ENCODE results near the gene NIM1K. TPM values are rescaled to one million over a fixed set of nuclear protein-coding genes. Genes with fewer than 3 reads are reported as not detected.
A peak's percentile ranks its signal among the peaks of the same experiment; 100 is the strongest.

Gene NIM1K
- total and polyA plus RNA-seq, 2 experiments from 2014 or later, result 1.2 to 4.9 TPM

DNA sequence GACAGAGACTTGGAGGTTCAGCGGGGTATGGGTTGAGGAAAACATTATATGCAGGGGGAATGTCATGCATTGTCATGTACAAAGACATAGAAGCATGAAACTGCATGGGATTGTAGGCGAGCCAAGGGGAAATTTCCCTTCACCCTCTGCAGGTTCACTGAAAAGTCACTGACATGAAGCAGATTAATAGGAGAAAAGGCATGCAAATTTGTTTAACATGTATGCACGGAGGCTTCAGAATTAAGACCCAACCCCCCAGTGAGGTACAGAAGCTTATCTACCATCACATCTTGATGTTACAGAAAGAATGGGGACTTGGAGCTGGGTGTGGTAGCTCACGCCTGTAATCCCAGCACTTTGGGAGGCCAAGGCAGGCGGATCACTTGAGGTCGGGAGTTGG, 18.5 kb downstream of the NIM1K start:
- TF ChIP-seq EZH2 (IDR thresholded peaks at IDR 0.05; ENCODE audit: insufficient read depth, poor library complexity, severe bottlenecking) (no peak), EZH2phosphoT487 (IDR thresholded peaks at IDR 0.05; ENCODE audit: insufficient read depth, low read depth) (no peak)
- H3K9me3 ChIP-seq (ENCODE audit: low read depth), result no peaks in the 10 kb centered on the region
- H3K9me2 ChIP-seq (ENCODE audit: insufficient read depth), result no peaks in the 10 kb centered on the region
- WGBS, 2 experiments (ENCODE audit: low coverage in 1 of 2, low lambda C conversion rate in 2 of 2, missing lambda C conversion rate in 2 of 2), result 56 to 60% methylated on average over 6 of the region's 6 CpGs
- no peak overlapping the region for H3K9ac ChIP-seq
- H2AFZ ChIP-seq, result no peak overlapping the region
- in situ Hi-C loops (cut with MboI), result no loop called here
- H3K27ac ChIP-seq, result no peak overlapping the region
- no peaks in the 10 kb centered on the region for H4K20me1 ChIP-seq (ENCODE audit: insufficient read depth)
- peaks cover 17% of the 10 kb centered on the region for H3F3A ChIP-seq (ENCODE audit: insufficient read depth)
- no peak overlapping the region for H3K4me3 ChIP-seq
- no peak overlapping the region for H3K4me2 ChIP-seq (ENCODE audit: unreplicated experiment)
- H3K4me1 ChIP-seq (ENCODE audit: insufficient read depth), result peaks cover 19% of the 10 kb centered on the region
- no peaks in the 10 kb centered on the region for H3K36me3 ChIP-seq (ENCODE audit: low read depth)
- H3K27me3 ChIP-seq (replicated peaks; ENCODE audit: insufficient read depth), result no peaks in the 10 kb centered on the region
- DNase-seq, result no peak
- no peaks in the 10 kb centered on the region for H3K79me2 ChIP-seq (ENCODE audit: insufficient read depth)

DNA sequence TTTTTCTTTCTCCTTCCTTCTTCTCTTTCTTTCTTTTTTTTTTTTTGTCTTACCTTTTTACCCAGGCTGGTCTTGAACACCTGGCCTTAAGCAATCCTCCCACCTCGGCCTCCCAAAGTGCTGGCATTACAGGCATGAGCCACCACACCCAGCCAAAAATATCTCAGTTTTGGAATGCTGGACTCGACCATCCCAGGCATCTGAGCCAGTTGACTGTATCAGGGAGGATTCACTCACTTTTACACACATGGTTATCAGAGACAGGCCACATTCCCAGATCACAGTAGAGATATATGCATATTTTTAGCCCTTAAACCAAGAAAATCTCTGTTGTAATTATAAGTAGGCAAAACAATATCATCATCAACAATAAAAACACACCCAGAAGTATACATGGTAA, 21.9 kb downstream of the NIM1K start:
- H3K4me1 ChIP-seq (ENCODE audit: insufficient read depth), result peaks cover 10% of the 10 kb centered on the region
- no peaks in the 10 kb centered on the region for H4K20me1 ChIP-seq (ENCODE audit: insufficient read depth)
- no peak overlapping the region for H3K9ac ChIP-seq
- H3K27ac ChIP-seq, result no peak overlapping the region
- H3K79me2 ChIP-seq (ENCODE audit: insufficient read depth), result no peaks in the 10 kb centered on the region
- H3K4me3 ChIP-seq, result no peak overlapping the region
- in situ Hi-C loops (cut with MboI), result no loop called here
- 45 to 48% methylated on average over 2 of the region's 2 CpGs for WGBS, 2 experiments (ENCODE audit: low coverage in 1 of 2, low lambda C conversion rate in 2 of 2, missing lambda C conversion rate in 2 of 2)
- H3K36me3 ChIP-seq (ENCODE audit: low read depth), result no peaks in the 10 kb centered on the region
- DNase-seq, result no peak
- no peak overlapping the region for H3K4me2 ChIP-seq (ENCODE audit: unreplicated experiment)
- H3K9me3 ChIP-seq (ENCODE audit: low read depth), result no peaks in the 10 kb centered on the region
- no peaks in the 10 kb centered on the region; the same call in 1 of the 2 replicates for H3K27me3 ChIP-seq (replicated peaks; ENCODE audit: insufficient read depth)
- H2AFZ ChIP-seq, result no peak overlapping the region
- TF ChIP-seq EZH2 (IDR thresholded peaks at IDR 0.05; ENCODE audit: insufficient read depth, poor library complexity, severe bottlenecking) (no peak), EZH2phosphoT487 (IDR thresholded peaks at IDR 0.05; ENCODE audit: insufficient read depth, low read depth) (no peak)
- peaks cover 17% of the 10 kb centered on the region for H3F3A ChIP-seq (ENCODE audit: insufficient read depth)
- no peaks in the 10 kb centered on the region for H3K9me2 ChIP-seq (ENCODE audit: insufficient read depth)

DNA sequence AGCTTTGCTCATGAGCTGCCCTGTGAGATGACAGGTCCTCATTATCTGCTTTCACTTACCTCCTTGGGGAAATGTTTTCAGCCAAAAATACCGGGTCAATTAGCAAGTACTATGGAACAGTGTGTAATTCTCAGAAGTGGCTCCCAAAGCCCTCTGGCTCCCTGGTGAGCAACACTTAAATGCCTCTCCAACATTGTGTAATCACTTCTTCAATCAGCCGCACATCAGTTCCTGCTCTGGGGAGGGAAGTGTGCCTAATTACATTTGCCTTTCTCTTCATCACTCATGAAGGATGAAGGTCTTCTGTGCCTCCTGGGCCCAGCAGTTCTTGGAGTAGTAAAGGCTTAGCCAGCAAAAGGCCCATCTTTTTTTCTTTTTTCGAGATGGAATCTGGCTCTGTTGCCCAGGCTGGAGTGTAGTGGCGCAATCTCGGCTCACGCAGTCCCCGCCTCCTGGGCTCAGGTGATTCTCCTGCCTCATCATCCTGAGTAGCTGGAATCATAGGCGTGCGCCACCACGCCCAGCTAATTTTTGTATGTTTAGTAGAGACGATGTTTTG, 23.1 kb downstream of the NIM1K start:
- no peak overlapping the region for H3K4me3 ChIP-seq
- WGBS, 2 experiments (ENCODE audit: low coverage in 1 of 2, low lambda C conversion rate in 2 of 2, missing lambda C conversion rate in 2 of 2), result 75 to 76% methylated on average over 11 of the region's 11 CpGs
- H3K36me3 ChIP-seq (ENCODE audit: low read depth), result no peaks in the 10 kb centered on the region
- peak; percentile 74 for DNase-seq
- no peak overlapping the region for H2AFZ ChIP-seq
- no peaks in the 10 kb centered on the region for H3K9me2 ChIP-seq (ENCODE audit: insufficient read depth)
- H3K79me2 ChIP-seq (ENCODE audit: insufficient read depth), result no peaks in the 10 kb centered on the region
- H3K27me3 ChIP-seq (replicated peaks; ENCODE audit: insufficient read depth), result no peaks in the 10 kb centered on the region; the same call in 1 of the 2 replicates
- no peaks in the 10 kb centered on the region for H3K9me3 ChIP-seq (ENCODE audit: low read depth)
- in situ Hi-C loops (cut with MboI), result no loop called here
- peaks cover 10% of the 10 kb centered on the region for H3K4me1 ChIP-seq (ENCODE audit: insufficient read depth)
- peaks cover 17% of the 10 kb centered on the region for H3F3A ChIP-seq (ENCODE audit: insufficient read depth)
- H4K20me1 ChIP-seq (ENCODE audit: insufficient read depth), result no peaks in the 10 kb centered on the region
- TF ChIP-seq EZH2 (IDR thresholded peaks at IDR 0.05; ENCODE audit: insufficient read depth, poor library complexity, severe bottlenecking) (no peak), EZH2phosphoT487 (IDR thresholded peaks at IDR 0.05; ENCODE audit: insufficient read depth, low read depth) (no peak)
- no peak overlapping the region for H3K4me2 ChIP-seq (ENCODE audit: unreplicated experiment)
- no peak overlapping the region for H3K27ac ChIP-seq
- no peak overlapping the region for H3K9ac ChIP-seq

DNA sequence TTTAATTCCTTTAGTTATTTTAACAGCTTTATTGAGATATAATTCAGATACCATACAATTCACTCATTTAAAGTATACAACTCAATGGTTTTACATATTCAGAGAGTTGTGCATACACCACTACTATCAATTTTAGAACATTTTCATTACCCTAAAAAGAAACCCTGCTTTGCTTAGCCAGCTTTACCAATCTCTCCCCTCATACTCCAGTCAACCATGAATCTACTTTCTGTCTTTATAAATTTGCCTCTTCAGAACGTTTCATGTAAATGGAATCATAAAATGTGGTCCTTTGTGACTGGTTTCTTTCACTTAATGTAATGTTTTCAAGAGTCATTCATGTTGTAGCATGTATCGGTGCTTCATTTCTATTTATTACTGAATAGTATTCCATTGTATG, 24.9 kb downstream of the NIM1K start:
- Histone ChIP-seq H3K4me1 (ENCODE audit: insufficient read depth) (peaks cover 10% of the 10 kb centered on the region), H3K4me3 (no peak overlapping the region), H3K9me3 (ENCODE audit: low read depth) (no peaks in the 10 kb centered on the region), H3K79me2 (ENCODE audit: insufficient read depth) (no peaks in the 10 kb centered on the region), H4K20me1 (ENCODE audit: insufficient read depth) (no peaks in the 10 kb centered on the region), H3K36me3 (ENCODE audit: low read depth) (no peaks in the 10 kb centered on the region), H2AFZ (no peak overlapping the region), H3F3A (ENCODE audit: insufficient read depth) (peaks cover 17% of the 10 kb centered on the region), H3K27ac (no peak overlapping the region), H3K27me3 (replicated peaks; ENCODE audit: insufficient read depth) (no peaks in the 10 kb centered on the region; the same call in 1 of the 2 replicates), H3K4me2 (ENCODE audit: unreplicated experiment) (no peak overlapping the region), H3K9me2 (ENCODE audit: insufficient read depth) (no peaks in the 10 kb centered on the region), H3K9ac (no peak overlapping the region)
- no peak for TF ChIP-seq EZH2phosphoT487 (IDR thresholded peaks at IDR 0.05; ENCODE audit: insufficient read depth, low read depth)
- no peak for TF ChIP-seq EZH2 (IDR thresholded peaks at IDR 0.05; ENCODE audit: insufficient read depth, poor library complexity, severe bottlenecking)
- in situ Hi-C loops (cut with MboI), result no loop called here
- no peak for DNase-seq
- WGBS, 2 experiments (ENCODE audit: low coverage in 1 of 2, low lambda C conversion rate in 2 of 2, missing lambda C conversion rate in 2 of 2), result 51 to 55% methylated on average over 2 of the region's 2 CpGs

Measured in GM23248 (cell line).